ENCODE measurements around the gene DAZAP1. TPM values are rescaled to one million over a fixed set of nuclear protein-coding genes. Genes with fewer than 3 reads are reported as not detected.

Gene DAZAP1
- total and polyA plus RNA-seq, 2 of the 4 experiments (the other 2 are of a cell fraction) = 22.0 to 62.8 TPM

- TF ChIP-seq ELK1 (IDR thresholded peaks at IDR 0.05; ENCODE audit: borderline replicate concordance, low read depth, low read length) (no peak), CHD1 (IDR thresholded peaks at IDR 0.05; ENCODE audit: low read depth, low read length) (no peak), NFE2L2 (IDR thresholded peaks at IDR 0.05; ENCODE audit: low read depth, low read length) (0 out of 2 replicates have a peak, but pooled peaks have one; percentile 7)
Observed at GRCh38 chr19:1383312-1384084, 23.9 kb upstream of the DAZAP1 start, which contains the start of gene NDUFS7 (continued).
